SK-N-SH (cell line): ENCODE measurements around the gene STC2. TPM values are rescaled to one million over a fixed set of nuclear protein-coding genes. Genes with fewer than 3 reads are reported as not detected.

Experiments
- CTCF ChIA-PET: fragments of 300-600, 350-600 bp; formaldehyde crosslinking; extraction: SDS; loops from one replicate; lab custom pipeline; 2021; lab: Yijun Ruan, JAX
- POLR2A ChIA-PET: fragments of 350-600 bp; sonication (Branson Sonifier 250); formaldehyde crosslinking; extraction: SDS; loops from one replicate; lab custom pipeline; 2020; ENCODE audit warnings: antibody characterized with exemption, inconsistent platforms; lab: Yijun Ruan, JAX
- DNase-seq: peaks from one replicate; pipeline ENCODE4 v3.0.0; 2012
- H2AFZ ChIP-seq: fragments of 200-600 bp; sonication (generic); 2 replicates; pipeline ENCODE4 v1.8.1; 2016; ENCODE audit warnings: antibody characterized with exemption, mild to moderate bottlenecking, low read depth
- H3F3A ChIP-seq: fragments of 200-600 bp; sonication (generic); replicated peaks from 2 replicates; pipeline ENCODE3; 2016; ENCODE audit warnings: antibody characterized with exemption, mild to moderate bottlenecking; ENCODE audit not compliant: insufficient read depth
- H3K27ac ChIP-seq, 2 experiments: fragments of 200-500 bp in 1 of 2; fragments of 200-600 bp in 1 of 2; sonication (Bioruptor generic) in 1 of 2; sonication (generic), shearing (Covaris generic) in 1 of 2; 2 replicates each; pipeline versions ENCODE4 v1.5.1 to v1.6.1; 2014 to 2016; ENCODE audit warnings: low read depth in 2 of 2, inconsistent platforms in 1 of 2, low read length in 1 of 2, mild to moderate bottlenecking in 1 of 2, mixed read lengths in 1 of 2
- H3K27me3 ChIP-seq: fragments of 200-600 bp; sonication (generic), shearing (Covaris generic); 2 replicates; pipeline ENCODE4 v1.6.1; 2016; ENCODE audit warnings: mixed run types; ENCODE audit not compliant: insufficient read depth
- H3K36me3 ChIP-seq, 2 experiments: fragments of 200-500 bp in 1 of 2; fragments of 200-600 bp in 1 of 2; sonication (Bioruptor generic) in 1 of 2; sonication (generic) in 1 of 2; replicated peaks in 1 of 2; 2 replicates each; pipeline versions ENCODE3 to v1.5.1; 2014 to 2016; ENCODE audit warnings: low read length in 1 of 2, mild to moderate bottlenecking in 1 of 2; ENCODE audit not compliant: insufficient read depth in 2 of 2, control insufficient read depth in 1 of 2
- H3K4me1 ChIP-seq, 2 experiments: fragments of 200-500 bp in 1 of 2; fragments of 200-600 bp in 1 of 2; sonication (Bioruptor generic) in 1 of 2; sonication (generic), shearing (Covaris generic) in 1 of 2; 2 replicates each; pipeline versions ENCODE4 v1.5.1 to v1.6.1; 2014 to 2016; ENCODE audit warnings: low read depth in 1 of 2, low read length in 1 of 2, mixed run types in 1 of 2; ENCODE audit not compliant: insufficient read depth in 2 of 2, control insufficient read depth in 1 of 2
- H3K4me2 ChIP-seq: fragments of 200-600 bp; sonication (generic), shearing (Covaris generic); 2 replicates; pipeline ENCODE4 v1.6.1; 2017; ENCODE audit warnings: mixed run types
- H3K4me3 ChIP-seq, 2 experiments: fragments of 200-500 bp in 1 of 2; fragments of 200-600 bp in 1 of 2; sonication (Bioruptor generic) in 1 of 2; sonication (generic), shearing (Covaris generic) in 1 of 2; 2 replicates each; pipeline versions ENCODE4 v1.5.1 to v1.8.1; 2014 to 2016; ENCODE audit warnings: low read depth in 2 of 2, inconsistent platforms in 1 of 2, low read length in 1 of 2, mild to moderate bottlenecking in 1 of 2, mixed read lengths in 1 of 2, moderate library complexity in 1 of 2
- H3K79me2 ChIP-seq: fragments of 200-600 bp; sonication (generic); 2 replicates; pipeline ENCODE4 v1.8.1; 2017; ENCODE audit warnings: mild to moderate bottlenecking; ENCODE audit not compliant: insufficient read depth
- H3K9ac ChIP-seq: fragments of 200-600 bp; sonication (generic); 2 replicates; pipeline ENCODE4 v1.6.1; 2017; ENCODE audit warnings: mixed run types
- H3K9me2 ChIP-seq: fragments of 200-600 bp; sonication (generic); 2 replicates; pipeline ENCODE4 v1.6.1; 2017; ENCODE audit warnings: mixed run types
- H3K9me3 ChIP-seq: fragments of 200-600 bp; sonication (generic); 2 replicates; pipeline ENCODE4 v1.6.1; 2017; ENCODE audit warnings: mixed run types, mild to moderate bottlenecking, moderate library complexity
- H4K20me1 ChIP-seq: fragments of 200-600 bp; sonication (generic); 2 replicates; pipeline ENCODE4 v1.6.1; 2017; ENCODE audit warnings: mild to moderate bottlenecking, mixed run types; ENCODE audit not compliant: insufficient read depth
- CHD2 ChIP-seq: fragments of 150-350 bp; IDR thresholded peaks from 2 replicates; pipeline ENCODE4 v1.6.1; 2018; ENCODE audit warnings: low read length; ENCODE audit not compliant: partially characterized antibody
- CTCF ChIP-seq: fragments of 200-600 bp; sonication (generic); IDR thresholded peaks from 2 replicates; pipeline ENCODE4 v1.6.1; 2017; ENCODE audit warnings: antibody characterized with exemption, mild to moderate bottlenecking, moderate library complexity
- ELF1 ChIP-seq: IDR thresholded peaks from 2 replicates; pipeline ENCODE4 v1.4.0; 2012
- EP300 ChIP-seq, 2 experiments: IDR thresholded peaks; 2 replicates each; pipeline versions ENCODE4 v1.4.0 to v1.6.1; 2012; ENCODE audit warnings: borderline replicate concordance in 1 of 2, low read depth in 1 of 2, low read length in 1 of 2
- EZH2phosphoT487 ChIP-seq: fragments of 200-600 bp; sonication (generic); IDR thresholded peaks from 2 replicates; pipeline ENCODE4 v1.6.1; 2017; ENCODE audit warnings: low read depth, mixed run types, mild to moderate bottlenecking, antibody characterized with exemption, moderate library complexity, borderline replicate concordance
- FOXJ3 ChIP-seq: sonication (generic); formaldehyde crosslinking; IDR thresholded peaks from 2 replicates; pipeline ENCODE4 v1.5.1; 2020; ENCODE audit warnings: mild to moderate bottlenecking, missing genetic modification reagents
- FOXM1 ChIP-seq: IDR thresholded peaks from 2 replicates; pipeline ENCODE4 v1.4.0; 2012; ENCODE audit warnings: low read depth, mild to moderate bottlenecking
- GATA2 ChIP-seq: sonication (generic); formaldehyde crosslinking; IDR thresholded peaks from 2 replicates; pipeline ENCODE4 v1.5.0; 2020; ENCODE audit warnings: mild to moderate bottlenecking, missing genetic modification reagents
- IRF3 ChIP-seq: fragments of 150-350 bp; IDR thresholded peaks from 2 replicates; pipeline ENCODE4 v1.6.1; 2016; ENCODE audit warnings: mild to moderate bottlenecking, low read depth, low read length
- MAX ChIP-seq: IDR thresholded peaks from 2 replicates; pipeline ENCODE4 v1.4.0; 2012; ENCODE audit warnings: low read depth
- MXI1 ChIP-seq: IDR thresholded peaks from 2 replicates; pipeline ENCODE4 v1.6.1; 2012; ENCODE audit warnings: mild to moderate bottlenecking, low read depth, low read length, improper control_type of control experiment
- RCOR1 ChIP-seq: fragments of 150-350 bp; IDR thresholded peaks from 2 replicates; pipeline ENCODE4 v1.6.1; 2017; ENCODE audit warnings: antibody characterized with exemption, low read length
- RXRA ChIP-seq: IDR thresholded peaks from 2 replicates; pipeline ENCODE4 v1.4.0; 2012; ENCODE audit warnings: low read depth, mild to moderate bottlenecking, borderline replicate concordance
- SIN3A ChIP-seq: IDR thresholded peaks from 2 replicates; pipeline ENCODE4 v1.6.1; 2012; ENCODE audit warnings: low read depth, mild to moderate bottlenecking, low read length, moderate library complexity, borderline replicate concordance
- TAF1 ChIP-seq: IDR thresholded peaks from 2 replicates; pipeline ENCODE4 v1.6.1; 2012; ENCODE audit warnings: low read depth, mild to moderate bottlenecking, low read length, moderate library complexity, borderline replicate concordance
- TCF12 ChIP-seq: IDR thresholded peaks from 2 replicates; pipeline ENCODE4 v1.4.0; 2012
- TEAD4 ChIP-seq: IDR thresholded peaks from 2 replicates; pipeline ENCODE4 v1.4.0; 2012; ENCODE audit warnings: mild to moderate bottlenecking, borderline replicate concordance; ENCODE audit not compliant: insufficient read depth
- WGBS: methylation state at CpG from one replicate; pipeline ENCODE4 v1.1.6; 2017; ENCODE audit warnings: low lambda C conversion rate; 5-methylcytosine and 5-hydroxymethylcytosine counted together
- polyA plus RNA-seq, 3 experiments: library from polyadenylated mRNA; depleted of rRNA; stranded (reverse); fragments of >200 nt; gene quantifications; 2 replicates each; pipeline ENCODE4 v1.2.3, GENCODE V29; 2012
- TF ChIP-seq, protein P1 (sequence below): IDR thresholded peaks from 2 replicates; pipeline ENCODE4 v1.6.1; 2012; ENCODE audit warnings: mild to moderate bottlenecking, low read depth, low read length, moderate library complexity
- TF ChIP-seq, protein P2 (sequence below): IDR thresholded peaks from 2 replicates; pipeline ENCODE4; 2012
- TF ChIP-seq, protein P3 (sequence below): IDR thresholded peaks from 2 replicates; pipeline ENCODE4 v1.4.0; 2012; ENCODE audit warnings: low read depth, borderline replicate concordance

The STC2 gene
- polyA plus RNA-seq, 1 of the 3 experiments (the other 2 are of a cell fraction) = 5.9 TPM

GRCh38 chr5:173268750-173269432 lies 59.3 kb downstream of the STC2 start:
- Histone ChIP-seq H4K20me1 (no peaks in the 10 kb centered on the region), H3K27ac (no peak overlapping the region), H3K4me2 (no peak overlapping the region), H3F3A (no peaks in the 10 kb centered on the region), H3K27me3 (peaks cover 45% of the 10 kb centered on the region), H3K4me1 (no peaks in the 10 kb centered on the region; a peak in 1 of 4 replicates), H2AFZ (no peak overlapping the region), H3K36me3 (no peaks in the 10 kb centered on the region), H3K9me3 (no peaks in the 10 kb centered on the region), H3K9me2 (no peaks in the 10 kb centered on the region), H3K9ac (no peak overlapping the region), H3K79me2 (no peaks in the 10 kb centered on the region), H3K4me3 (no peak overlapping the region)
- WGBS = 61% methylated on average over 9 of the region's 14 CpGs
- ChIA-PET CTCF (interaction anchor here (0.7 to 1.2 kb wide), 4 partner anchors 26 to 723 kb away, joined by 3 read pairs; no protein-coding TSS in a partner anchor), POLR2A (no interaction called here)
- DNase-seq = no peak
- TF ChIP-seq, protein P1, sequence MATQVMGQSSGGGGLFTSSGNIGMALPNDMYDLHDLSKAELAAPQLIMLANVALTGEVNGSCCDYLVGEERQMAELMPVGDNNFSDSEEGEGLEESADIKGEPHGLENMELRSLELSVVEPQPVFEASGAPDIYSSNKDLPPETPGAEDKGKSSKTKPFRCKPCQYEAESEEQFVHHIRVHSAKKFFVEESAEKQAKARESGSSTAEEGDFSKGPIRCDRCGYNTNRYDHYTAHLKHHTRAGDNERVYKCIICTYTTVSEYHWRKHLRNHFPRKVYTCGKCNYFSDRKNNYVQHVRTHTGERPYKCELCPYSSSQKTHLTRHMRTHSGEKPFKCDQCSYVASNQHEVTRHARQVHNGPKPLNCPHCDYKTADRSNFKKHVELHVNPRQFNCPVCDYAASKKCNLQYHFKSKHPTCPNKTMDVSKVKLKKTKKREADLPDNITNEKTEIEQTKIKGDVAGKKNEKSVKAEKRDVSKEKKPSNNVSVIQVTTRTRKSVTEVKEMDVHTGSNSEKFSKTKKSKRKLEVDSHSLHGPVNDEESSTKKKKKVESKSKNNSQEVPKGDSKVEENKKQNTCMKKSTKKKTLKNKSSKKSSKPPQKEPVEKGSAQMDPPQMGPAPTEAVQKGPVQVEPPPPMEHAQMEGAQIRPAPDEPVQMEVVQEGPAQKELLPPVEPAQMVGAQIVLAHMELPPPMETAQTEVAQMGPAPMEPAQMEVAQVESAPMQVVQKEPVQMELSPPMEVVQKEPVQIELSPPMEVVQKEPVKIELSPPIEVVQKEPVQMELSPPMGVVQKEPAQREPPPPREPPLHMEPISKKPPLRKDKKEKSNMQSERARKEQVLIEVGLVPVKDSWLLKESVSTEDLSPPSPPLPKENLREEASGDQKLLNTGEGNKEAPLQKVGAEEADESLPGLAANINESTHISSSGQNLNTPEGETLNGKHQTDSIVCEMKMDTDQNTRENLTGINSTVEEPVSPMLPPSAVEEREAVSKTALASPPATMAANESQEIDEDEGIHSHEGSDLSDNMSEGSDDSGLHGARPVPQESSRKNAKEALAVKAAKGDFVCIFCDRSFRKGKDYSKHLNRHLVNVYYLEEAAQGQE = no peak
- no peak for TF ChIP-seq CTCF
- no peak for TF ChIP-seq CHD2
- TF ChIP-seq EP300 (IDR thresholded peaks at IDR 0.05; ENCODE audit: borderline replicate concordance in 1 of 2, low read depth in 1 of 2, low read length in 1 of 2) = no peak
- no peak for TF ChIP-seq FOXJ3 (CRISPR knock-in tag)
- TF ChIP-seq TAF1 = no peak
- TF ChIP-seq, protein P2, sequence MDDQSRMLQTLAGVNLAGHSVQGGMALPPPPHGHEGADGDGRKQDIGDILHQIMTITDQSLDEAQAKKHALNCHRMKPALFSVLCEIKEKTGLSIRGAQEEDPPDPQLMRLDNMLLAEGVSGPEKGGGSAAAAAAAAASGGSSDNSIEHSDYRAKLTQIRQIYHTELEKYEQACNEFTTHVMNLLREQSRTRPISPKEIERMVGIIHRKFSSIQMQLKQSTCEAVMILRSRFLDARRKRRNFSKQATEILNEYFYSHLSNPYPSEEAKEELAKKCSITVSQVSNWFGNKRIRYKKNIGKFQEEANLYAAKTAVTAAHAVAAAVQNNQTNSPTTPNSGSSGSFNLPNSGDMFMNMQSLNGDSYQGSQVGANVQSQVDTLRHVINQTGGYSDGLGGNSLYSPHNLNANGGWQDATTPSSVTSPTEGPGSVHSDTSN = no peak
- TF ChIP-seq SIN3A = no peak
- no peak for TF ChIP-seq RCOR1
- TF ChIP-seq IRF3 = no peak
- no peak for TF ChIP-seq MXI1
- no peak for TF ChIP-seq RXRA
- no peak for TF ChIP-seq FOXM1
- no peak for TF ChIP-seq TCF12
- no peak for TF ChIP-seq GATA2 (CRISPR knock-in tag)
- no peak for TF ChIP-seq MAX
- no peak for TF ChIP-seq ELF1
- no peak for TF ChIP-seq EZH2phosphoT487
- TF ChIP-seq, protein P3, sequence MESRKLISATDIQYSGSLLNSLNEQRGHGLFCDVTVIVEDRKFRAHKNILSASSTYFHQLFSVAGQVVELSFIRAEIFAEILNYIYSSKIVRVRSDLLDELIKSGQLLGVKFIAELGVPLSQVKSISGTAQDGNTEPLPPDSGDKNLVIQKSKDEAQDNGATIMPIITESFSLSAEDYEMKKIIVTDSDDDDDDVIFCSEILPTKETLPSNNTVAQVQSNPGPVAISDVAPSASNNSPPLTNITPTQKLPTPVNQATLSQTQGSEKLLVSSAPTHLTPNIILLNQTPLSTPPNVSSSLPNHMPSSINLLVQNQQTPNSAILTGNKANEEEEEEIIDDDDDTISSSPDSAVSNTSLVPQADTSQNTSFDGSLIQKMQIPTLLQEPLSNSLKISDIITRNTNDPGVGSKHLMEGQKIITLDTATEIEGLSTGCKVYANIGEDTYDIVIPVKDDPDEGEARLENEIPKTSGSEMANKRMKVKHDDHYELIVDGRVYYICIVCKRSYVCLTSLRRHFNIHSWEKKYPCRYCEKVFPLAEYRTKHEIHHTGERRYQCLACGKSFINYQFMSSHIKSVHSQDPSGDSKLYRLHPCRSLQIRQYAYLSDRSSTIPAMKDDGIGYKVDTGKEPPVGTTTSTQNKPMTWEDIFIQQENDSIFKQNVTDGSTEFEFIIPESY = no peak
- TF ChIP-seq TEAD4 = no peak
